GM18951 (cell line): ENCODE data around the gene POLR3G.

Experiments
- POLR2A ChIP-seq: IDR thresholded peaks from 4 replicates; pipeline ENCODE4 v1.6.1; 2011; ENCODE audit warnings: mild to moderate bottlenecking; ENCODE audit not compliant: insufficient read length, insufficient read depth; ENCODE audit errors: extremely low read depth
- in situ Hi-C: fragments of 300-500 bp; cut with MboI; formaldehyde crosslinking; loops from one replicate; pipeline ENCODE4 v1.12.0; 2022; ENCODE audit warnings: low sequenced_read_pairs, mixed read lengths, inconsistent platforms; ENCODE audit not compliant: unreplicated experiment

Gene POLR3G

DNA sequence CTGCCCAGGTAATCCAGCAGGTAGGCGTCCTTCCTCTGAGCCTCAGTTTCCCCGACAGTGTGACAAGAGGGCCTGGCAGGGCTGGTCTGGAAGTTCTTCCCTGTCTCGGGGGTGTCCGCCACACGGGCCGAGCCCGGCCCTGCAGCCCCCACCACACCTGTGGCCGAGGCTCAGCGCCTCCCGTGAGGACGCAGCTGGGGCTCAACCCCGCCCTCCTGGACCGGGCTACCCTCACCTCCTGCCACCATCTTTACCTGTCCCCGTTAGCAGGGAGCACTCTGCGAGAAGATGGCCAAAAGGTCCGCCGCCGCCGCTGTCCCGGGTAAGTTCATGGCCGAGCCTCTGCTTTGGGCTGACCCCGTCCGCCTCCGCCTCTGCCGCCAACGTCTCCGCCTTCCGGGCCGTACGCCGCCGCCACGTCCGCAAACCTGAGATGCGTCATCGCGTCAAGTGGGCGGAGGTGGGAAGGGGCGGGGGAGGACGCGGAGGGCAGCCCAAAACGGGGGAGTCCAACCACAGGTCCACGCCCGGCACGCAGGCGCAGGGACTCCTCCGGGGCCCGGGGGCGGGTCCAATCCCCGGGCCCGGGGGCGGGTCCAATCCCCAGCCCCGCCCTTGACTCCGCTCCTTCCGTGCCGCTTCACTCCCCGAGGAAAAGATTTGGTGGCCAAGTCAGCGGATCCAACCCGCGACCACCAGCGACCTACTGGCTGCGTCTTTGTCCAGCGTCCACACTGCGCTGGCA is 54.7 kb downstream of the POLR3G start, which contains the start of gene LYSMD3:
LYSMD3 (minus strand) TSS at position 391 of the 745 bp plus-strand sequence. CDS start 4,295 bp downstream, outside the sequence.
- TF ChIP-seq POLR2A, result peak; percentile 91
- in situ Hi-C loops, result no loop called here

DNA sequence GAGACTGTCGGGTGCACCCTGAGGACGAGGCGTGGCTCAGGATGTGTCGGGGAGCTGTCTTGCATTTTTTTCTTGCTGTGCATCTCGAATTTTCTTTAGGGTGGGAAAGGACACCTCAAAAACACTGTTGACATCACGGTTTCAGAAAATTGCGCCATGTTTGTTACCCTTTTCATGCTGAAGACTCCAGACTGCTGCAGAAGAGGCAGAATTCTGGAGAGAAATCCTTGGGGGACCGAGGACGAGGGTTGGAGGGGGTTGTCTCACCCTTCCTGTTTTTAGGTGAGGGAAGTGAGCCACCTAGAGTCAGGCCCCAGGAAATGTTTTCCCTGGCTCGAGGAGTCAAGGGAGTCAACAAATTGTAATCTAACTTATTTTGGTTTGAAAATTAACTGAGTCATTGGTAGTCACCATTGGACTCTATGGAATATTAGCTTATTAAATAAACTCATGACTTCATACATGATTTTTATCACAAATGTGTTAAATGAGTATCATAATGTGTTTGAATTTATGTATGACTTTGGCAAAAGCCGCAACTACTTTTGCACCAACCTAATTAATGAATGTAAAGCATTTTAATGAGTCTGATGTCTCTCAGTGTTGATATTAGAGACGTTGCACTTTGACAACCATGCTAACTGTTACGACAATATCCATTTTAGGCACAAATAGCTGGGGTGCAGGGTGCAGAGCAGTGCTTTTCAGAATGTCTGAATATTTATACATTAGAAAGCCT is 55.4 kb downstream of the POLR3G start:
- in situ Hi-C loops, result no loop called here
- TF ChIP-seq POLR2A, result no peak

DNA sequence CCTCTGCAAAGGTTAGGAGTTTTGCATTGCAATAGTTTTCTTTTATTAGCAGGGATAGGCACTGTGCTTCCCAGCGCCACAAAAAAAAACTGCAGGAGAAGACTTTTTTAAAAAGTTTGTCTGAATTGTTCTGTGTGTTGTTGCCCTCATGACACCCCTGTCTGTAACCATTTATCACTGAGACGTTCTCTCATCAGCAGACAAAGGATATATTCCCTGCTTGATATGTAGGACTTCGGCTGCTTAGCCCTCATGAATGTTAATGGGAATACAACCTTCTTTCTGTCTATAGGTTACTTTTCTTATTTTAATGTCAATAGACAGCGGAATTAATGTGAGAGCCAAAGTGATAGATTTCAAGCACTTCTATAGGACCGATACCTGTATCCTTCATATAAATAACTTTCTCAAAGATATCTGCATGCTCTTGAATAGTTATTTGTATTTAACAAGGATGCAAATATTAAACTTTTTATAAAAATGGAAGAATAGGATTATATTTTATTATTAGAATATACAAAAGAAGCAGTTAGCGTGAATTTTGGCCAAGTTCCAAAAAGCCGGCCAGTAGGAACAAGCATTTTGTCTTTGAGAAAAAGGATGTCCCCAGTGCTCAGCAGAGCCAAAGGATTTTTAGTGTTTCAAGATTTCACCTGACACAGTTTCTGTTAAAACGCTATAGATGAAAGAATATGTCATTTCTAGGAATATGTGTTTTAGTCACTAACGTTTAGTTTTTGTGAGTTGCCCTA is 56.2 kb downstream of the POLR3G start:
- in situ Hi-C loops, result no loop called here
- no peak for TF ChIP-seq POLR2A

DNA sequence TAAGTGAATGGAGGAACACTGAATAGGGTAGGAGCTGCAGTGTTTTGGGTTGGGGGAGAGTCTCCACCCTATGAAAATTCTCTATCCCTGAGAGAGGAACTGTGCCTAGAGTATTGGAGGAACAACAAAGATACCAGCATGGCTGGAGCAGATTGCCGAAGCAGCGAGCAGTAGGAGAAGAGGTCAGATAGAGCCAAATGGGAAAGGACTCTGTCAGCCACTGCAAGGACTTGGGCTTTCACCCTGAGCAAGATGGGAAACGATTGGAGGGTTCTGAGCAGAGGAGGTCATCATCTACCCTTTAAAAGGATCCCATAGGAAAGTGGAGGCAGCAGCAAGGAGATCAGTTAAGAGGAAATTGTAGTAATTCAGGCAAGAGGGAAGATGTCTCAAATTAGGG is 59.1 kb downstream of the POLR3G start:
- TF ChIP-seq POLR2A, result no peak
- in situ Hi-C loops, result no loop called here

DNA sequence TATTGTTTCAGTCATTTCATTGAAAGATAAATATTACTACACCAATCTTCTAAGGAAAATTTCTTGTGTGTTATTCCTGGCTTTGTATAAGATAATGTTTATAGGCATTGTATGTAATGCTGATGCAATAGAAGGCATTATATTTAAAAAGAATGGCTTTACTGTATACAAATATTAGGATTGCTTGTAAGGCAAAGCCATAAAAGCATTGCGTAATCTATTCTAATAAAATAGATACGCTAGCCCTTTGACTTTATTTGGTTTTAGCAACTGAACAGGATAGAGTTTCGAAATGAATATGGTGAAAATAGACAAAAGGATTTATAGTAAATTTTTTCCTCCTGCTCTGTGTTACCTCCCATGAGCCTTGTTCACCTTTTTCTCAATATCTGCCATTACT is 60.3 kb downstream of the POLR3G start:
- in situ Hi-C loops, result no loop called here
- TF ChIP-seq POLR2A, result no peak

DNA sequence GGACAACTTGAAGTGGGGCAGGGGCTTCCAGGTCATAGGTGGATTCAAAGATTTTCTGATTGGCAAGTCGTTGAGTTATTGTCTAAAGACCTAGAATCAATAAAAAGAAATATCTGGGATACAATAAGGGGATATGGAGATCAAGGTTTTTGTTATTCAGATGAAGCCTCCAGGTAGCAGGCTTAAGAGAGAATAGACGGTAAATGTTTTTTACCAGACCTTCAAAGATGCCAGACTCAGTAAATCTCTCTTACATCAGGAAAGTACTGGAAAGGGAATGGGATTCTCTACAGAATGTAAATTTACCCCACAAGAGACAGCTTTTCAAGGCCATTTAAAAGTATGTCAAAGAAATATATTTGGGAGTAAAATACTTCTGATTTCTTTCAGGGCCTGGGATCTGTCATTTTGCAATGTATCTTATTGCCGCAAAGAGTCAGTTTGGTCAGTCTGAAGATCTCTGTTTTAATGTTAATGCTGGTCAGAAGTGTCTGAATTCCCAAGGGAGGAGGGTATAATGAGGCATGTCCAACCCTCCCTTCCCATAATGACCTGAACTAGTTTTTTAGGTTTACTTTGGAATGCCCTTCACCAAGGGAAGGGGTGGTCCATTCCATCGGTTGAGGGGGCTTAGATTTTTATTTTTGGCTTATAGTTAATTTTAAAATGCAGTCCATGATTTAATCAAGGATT is 68.3 kb downstream of the POLR3G start:
- in situ Hi-C loops, result no loop called here
- no peak for TF ChIP-seq POLR2A

DNA sequence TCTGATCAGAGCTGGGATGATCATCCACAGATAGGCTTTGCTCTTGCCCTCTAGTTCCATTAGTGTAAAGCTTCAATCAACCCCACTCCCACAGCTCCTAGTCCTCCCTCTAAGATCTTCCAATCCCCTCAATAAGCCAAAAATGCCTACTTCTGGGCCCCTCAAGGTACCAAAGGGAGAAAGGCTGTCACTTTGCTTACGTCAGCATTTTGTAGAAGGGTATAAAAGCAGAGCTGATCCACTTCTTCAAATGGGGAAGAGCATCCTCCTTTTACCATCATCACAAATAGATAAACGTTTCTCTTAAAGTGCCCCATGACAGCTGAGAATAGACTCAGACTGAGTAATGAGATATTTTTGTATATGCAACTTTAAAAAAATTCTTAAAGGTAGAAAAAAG is 70.8 kb downstream of the POLR3G start:
- TF ChIP-seq POLR2A, result no peak
- in situ Hi-C loops, result no loop called here

DNA sequence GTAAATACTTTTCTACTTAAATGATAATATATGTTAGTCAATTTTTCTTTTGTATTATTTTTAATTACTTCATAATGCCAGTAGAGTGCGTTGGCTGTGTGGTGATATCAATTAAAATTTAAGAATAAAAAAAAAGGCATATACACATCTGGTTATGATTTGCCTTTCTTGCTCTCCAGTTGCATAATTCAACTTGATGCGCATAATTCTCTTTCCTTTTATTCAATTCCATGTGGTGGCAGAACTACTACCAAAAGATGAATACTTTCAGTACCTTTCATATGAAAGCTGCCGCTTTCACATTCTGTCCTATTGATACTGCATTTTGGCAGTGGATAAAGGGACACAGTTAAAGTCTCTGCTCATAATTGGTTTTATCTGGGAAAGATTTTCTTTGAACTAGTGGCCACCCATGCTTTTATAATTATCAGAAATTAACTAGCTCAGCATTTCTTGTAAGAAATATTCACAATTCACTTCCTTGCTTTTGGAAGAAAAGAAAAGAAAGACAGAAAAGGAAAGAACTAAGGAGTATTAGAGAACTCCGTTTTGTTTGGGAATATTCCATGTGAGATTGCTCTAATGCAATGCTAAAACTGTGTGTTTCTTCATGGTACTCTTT is 71.7 kb downstream of the POLR3G start:
- in situ Hi-C loops, result no loop called here
- TF ChIP-seq POLR2A, result no peak

DNA sequence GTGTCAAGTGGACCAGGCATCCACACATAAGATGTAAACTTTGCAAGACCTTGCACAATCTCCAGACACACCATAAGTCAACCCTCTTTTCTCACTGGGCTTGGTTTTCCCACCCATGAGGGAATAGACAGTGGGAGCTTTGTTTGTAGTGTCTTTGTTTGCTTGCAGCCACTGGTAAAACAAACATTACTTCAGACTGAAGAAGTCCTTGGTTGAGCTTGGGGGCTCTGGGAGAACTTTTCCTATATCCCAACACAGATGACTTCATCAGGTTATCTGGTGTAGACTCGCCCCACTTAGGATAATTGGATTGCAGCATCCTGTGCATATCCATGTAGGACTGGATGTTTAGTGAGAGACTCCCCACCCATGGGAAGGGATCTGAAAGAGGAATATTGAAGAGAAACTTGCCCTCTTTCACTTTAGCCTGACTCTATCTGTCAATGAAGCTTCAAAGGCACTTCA is 72.4 kb downstream of the POLR3G start:
- in situ Hi-C loops, result no loop called here

DNA sequence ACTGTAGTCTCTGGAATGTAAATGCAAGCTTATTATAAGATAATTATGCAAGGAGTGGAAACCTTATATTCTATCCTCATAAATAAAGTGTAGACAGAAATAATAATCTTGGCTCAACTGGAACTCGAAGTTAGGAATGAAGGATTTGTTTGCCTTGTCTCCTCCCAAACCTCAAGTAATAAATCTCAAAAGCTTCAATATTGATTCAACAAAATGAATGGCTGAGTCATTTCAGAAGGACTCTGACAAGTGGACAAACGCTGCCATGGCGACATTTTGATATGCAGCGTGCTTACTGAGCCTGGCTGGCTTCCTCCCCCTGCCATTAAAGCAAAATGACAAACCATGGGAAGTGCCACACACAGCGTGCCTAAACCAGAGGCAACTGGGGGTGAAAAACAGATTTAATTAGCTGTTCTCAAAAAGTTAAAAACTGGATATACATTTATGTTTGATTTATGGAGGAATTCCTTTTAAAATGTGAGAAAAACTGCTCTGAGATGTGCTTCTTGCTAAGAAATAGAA is 73.5 kb downstream of the POLR3G start:
- no peak for TF ChIP-seq POLR2A
- in situ Hi-C loops, result no loop called here

More for the DNA sequence above, 72.4 kb downstream of the POLR3G start:
- no peak for TF ChIP-seq POLR2A

DNA sequence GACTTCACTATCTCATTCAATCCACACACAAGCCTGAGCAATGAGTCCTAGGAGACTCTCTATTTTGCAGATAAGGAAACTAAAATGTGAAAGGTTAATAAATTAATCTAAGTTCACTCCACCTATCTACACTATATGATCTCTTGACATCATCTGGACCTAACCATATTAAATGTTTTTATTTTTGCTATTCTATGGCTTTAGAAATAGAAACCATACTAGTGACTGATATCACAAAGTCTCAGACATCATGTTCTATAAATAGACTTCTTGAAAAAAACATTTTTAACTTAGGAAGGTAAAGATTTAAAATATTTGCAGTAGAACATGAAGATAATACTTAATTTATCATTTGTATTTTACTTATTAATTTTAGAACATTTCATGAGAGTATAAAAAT is 74.6 kb downstream of the POLR3G start:
- in situ Hi-C loops, result no loop called here

DNA sequence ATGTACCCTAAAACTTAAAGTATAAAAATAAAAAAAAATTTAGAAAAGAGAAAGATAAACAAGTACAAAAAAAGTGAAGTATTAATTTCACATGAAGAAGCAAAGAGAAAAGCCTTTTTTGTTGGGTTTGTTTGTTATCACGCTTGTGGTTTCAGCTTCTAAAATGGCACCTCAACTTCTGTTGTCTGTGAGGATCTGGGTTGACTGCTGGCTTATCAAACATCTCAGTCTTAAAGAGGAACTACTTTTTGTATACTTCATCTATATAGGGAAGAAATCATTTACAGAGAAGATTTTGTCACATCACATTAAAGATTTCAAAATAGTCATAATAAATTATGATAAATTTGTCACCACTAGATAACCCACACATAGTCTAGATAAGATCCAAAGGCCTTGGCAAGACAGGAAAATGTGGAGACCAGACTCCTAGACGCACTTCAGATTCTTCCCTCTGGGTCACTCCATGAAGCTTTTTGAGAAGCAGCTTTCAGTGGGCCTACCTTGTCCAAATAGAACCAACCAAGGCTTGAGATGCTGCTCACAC is 75.1 kb downstream of the POLR3G start:
- in situ Hi-C loops, result no loop called here
- TF ChIP-seq POLR2A, result no peak

More for the DNA sequence above, 74.6 kb downstream of the POLR3G start:
- no peak for TF ChIP-seq POLR2A
